WTC11 (cell line): ENCODE measurements around the gene ATP9A. TPM values are rescaled to one million over a fixed set of nuclear protein-coding genes. Genes with fewer than 3 reads are reported as not detected.
A peak's percentile ranks its signal among the peaks of the same experiment; 100 is the strongest.

Source experiments
- ATAC-seq: fragments of 200-7000 bp; cut with Tn5 transposase; 2 replicates; pipeline ENCODE4 v1.10.0; 2021; ENCODE audit warnings: mild to moderate bottlenecking, moderate library complexity
- CTCF ChIA-PET: fragments of 300-600 bp; sonication (Branson Sonifier 250); formaldehyde crosslinking; loops from one replicate; lab custom pipeline; 2021; ENCODE audit warnings: antibody characterized with exemption; lab: Charles Lee
- POLR2A ChIA-PET: fragments of 350-600 bp; sonication (Branson Sonifier 250); formaldehyde crosslinking; loops from one replicate; lab custom pipeline; 2021; ENCODE audit warnings: antibody characterized with exemption; lab: Charles Lee
- DNase-seq: peaks from one replicate; pipeline ENCODE4 v3.0.0; 2021; ENCODE audit warnings: low spot score
- H3K27ac Mint-ChIP-seq: 2 replicates; pipeline ENCODE4 v1.8.0; 2021; ENCODE audit warnings: mixed read lengths
- H3K27me3 Mint-ChIP-seq: 2 replicates; pipeline ENCODE4 v1.8.0; 2021; ENCODE audit warnings: low read depth, mild to moderate bottlenecking, moderate library complexity, mixed read lengths
- H3K36me3 Mint-ChIP-seq: 2 replicates; pipeline ENCODE4 v1.8.0; 2021; ENCODE audit warnings: mixed read lengths
- H3K4me1 Mint-ChIP-seq: 2 replicates; pipeline ENCODE4 v1.8.0; 2022; ENCODE audit warnings: mixed read lengths
- H3K4me3 Mint-ChIP-seq: 2 replicates; pipeline ENCODE4 v1.8.0; 2021; ENCODE audit warnings: mild to moderate bottlenecking, moderate library complexity, mixed read lengths
- H3K9me3 Mint-ChIP-seq: 2 replicates; pipeline ENCODE4 v1.8.0; 2021; ENCODE audit warnings: mixed read lengths
- ATF1 ChIP-seq: sonication (generic); formaldehyde crosslinking; IDR thresholded peaks from 2 replicates; pipeline ENCODE4 v1.8.1; 2023; ENCODE audit warnings: mild to moderate bottlenecking, moderate library complexity, missing genetic modification reagents
- EMX1 ChIP-seq: fragments of 250-450 bp; sonication (Bioruptor Pico); IDR thresholded peaks from 2 replicates; pipeline ENCODE4 v1.8.0; 2021; ENCODE audit warnings: mild to moderate bottlenecking
- GABPB1 ChIP-seq: sonication (generic); formaldehyde crosslinking; IDR thresholded peaks from 2 replicates; pipeline ENCODE4 v1.8.1; 2023; ENCODE audit warnings: mild to moderate bottlenecking, missing genetic modification reagents
- JUN ChIP-seq: sonication (generic); formaldehyde crosslinking; IDR thresholded peaks from 2 replicates; pipeline ENCODE4 v1.8.0; 2023; ENCODE audit warnings: mild to moderate bottlenecking, missing genetic modification reagents
- PRRX2 ChIP-seq: fragments of 250-450 bp; sonication (Bioruptor Pico); IDR thresholded peaks from 2 replicates; pipeline ENCODE4 v1.8.0; 2021; ENCODE audit warnings: mild to moderate bottlenecking
- SMAD4 ChIP-seq: sonication (generic); formaldehyde crosslinking; IDR thresholded peaks from 2 replicates; pipeline ENCODE4 v1.8.0; 2022; ENCODE audit warnings: mild to moderate bottlenecking, missing genetic modification reagents
- SOX15 ChIP-seq: fragments of 250-450 bp; sonication (Bioruptor Pico); IDR thresholded peaks from 2 replicates; pipeline ENCODE4 v1.9.0; 2021; ENCODE audit warnings: mild to moderate bottlenecking
- ZNF121 ChIP-seq: sonication (generic); formaldehyde crosslinking; IDR thresholded peaks from 2 replicates; pipeline ENCODE4 v1.8.0; 2023; ENCODE audit warnings: missing genetic modification reagents
- ZNF263 ChIP-seq: sonication (generic); formaldehyde crosslinking; IDR thresholded peaks from 2 replicates; pipeline ENCODE4 v1.8.1; 2022; ENCODE audit warnings: low read depth, mild to moderate bottlenecking, moderate library complexity, missing genetic modification reagents
- ZNF317 ChIP-seq: sonication (generic); formaldehyde crosslinking; IDR thresholded peaks from 2 replicates; pipeline ENCODE4 v1.8.1; 2023; ENCODE audit warnings: low read depth, mild to moderate bottlenecking, moderate library complexity, missing genetic modification reagents, borderline replicate concordance
- ZNF423 ChIP-seq: fragments of 250-450 bp; sonication (Bioruptor Pico); IDR thresholded peaks from 2 replicates; pipeline ENCODE4 v2.1.2; 2022; ENCODE audit warnings: mild to moderate bottlenecking, moderate library complexity
- total RNA-seq: library from RNA; stranded (reverse); gene quantifications from 3 replicates; pipeline ENCODE4 v1.2.3, GENCODE V29; 2021
- TF ChIP-seq, protein P1 (sequence below): sonication (generic); formaldehyde crosslinking; IDR thresholded peaks from 2 replicates; pipeline ENCODE4 v1.8.1; 2023; ENCODE audit warnings: mild to moderate bottlenecking, missing genetic modification reagents, moderate library complexity
- TF ChIP-seq, protein P2 (sequence below): sonication (generic); formaldehyde crosslinking; IDR thresholded peaks from 2 replicates; pipeline ENCODE4 v1.8.1; 2022; ENCODE audit warnings: missing genetic modification reagents, borderline replicate concordance
- TF ChIP-seq, protein P3 (sequence below): sonication (generic); formaldehyde crosslinking; IDR thresholded peaks from 2 replicates; pipeline ENCODE4 v1.8.0; 2022; ENCODE audit warnings: mild to moderate bottlenecking, missing genetic modification reagents
- TF ChIP-seq, protein P4 (sequence below): fragments of 250-450 bp; sonication (Bioruptor Pico); IDR thresholded peaks from 2 replicates; pipeline ENCODE4 v1.9.0; 2021; ENCODE audit warnings: mild to moderate bottlenecking
- TF ChIP-seq, protein P5 (sequence below): fragments of 250-450 bp; sonication (Bioruptor Pico); IDR thresholded peaks from 2 replicates; pipeline ENCODE4 v1.8.0; 2021; ENCODE audit warnings: mild to moderate bottlenecking
- TF ChIP-seq, protein P6 (sequence below): sonication (generic); formaldehyde crosslinking; IDR thresholded peaks from 2 replicates; pipeline ENCODE4 v1.8.1; 2023; ENCODE audit warnings: mild to moderate bottlenecking, missing genetic modification reagents
- TF ChIP-seq, protein P7 (sequence below): fragments of 200-600 bp; IDR thresholded peaks from 2 replicates; pipeline ENCODE4 v1.8.0; 2022; ENCODE audit warnings: antibody characterized with exemption

The ATP9A gene
- total RNA-seq, 1 experiment from 2014 or later: 5.0 TPM

DNA sequence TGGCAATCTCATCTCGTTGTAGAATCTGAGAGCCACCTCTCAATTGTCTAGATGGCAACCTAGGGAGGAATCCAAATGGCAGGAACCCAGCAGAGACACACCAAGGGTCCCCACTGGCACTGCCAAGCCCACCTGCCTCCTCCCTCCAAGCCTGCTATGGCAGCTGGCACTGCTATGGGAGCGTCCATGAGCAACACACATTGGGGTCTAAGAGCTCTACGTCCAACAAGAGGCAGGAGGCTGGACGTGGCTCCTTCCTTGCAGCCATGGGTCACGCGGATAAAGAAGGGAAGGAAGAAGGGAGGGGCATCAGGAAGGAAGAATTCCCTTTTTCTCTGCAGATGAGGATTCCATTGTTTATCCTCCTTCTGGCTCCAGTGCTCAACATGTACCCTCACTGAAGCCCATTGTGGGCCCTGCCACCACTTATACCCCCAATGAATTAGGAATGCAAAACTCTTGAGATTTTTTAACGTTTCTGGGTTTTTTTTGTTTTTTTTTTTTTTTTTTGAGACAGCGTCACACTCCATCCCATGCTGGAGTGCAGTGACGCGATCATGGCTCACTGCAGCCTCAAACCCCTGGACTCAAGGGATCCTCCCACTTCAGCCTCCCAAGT lies 17.3 kb downstream of the ATP9A start:
- no peak for ATAC-seq
- H3K27ac Mint-ChIP-seq: peak overlapping the region; percentile 49

DNA sequence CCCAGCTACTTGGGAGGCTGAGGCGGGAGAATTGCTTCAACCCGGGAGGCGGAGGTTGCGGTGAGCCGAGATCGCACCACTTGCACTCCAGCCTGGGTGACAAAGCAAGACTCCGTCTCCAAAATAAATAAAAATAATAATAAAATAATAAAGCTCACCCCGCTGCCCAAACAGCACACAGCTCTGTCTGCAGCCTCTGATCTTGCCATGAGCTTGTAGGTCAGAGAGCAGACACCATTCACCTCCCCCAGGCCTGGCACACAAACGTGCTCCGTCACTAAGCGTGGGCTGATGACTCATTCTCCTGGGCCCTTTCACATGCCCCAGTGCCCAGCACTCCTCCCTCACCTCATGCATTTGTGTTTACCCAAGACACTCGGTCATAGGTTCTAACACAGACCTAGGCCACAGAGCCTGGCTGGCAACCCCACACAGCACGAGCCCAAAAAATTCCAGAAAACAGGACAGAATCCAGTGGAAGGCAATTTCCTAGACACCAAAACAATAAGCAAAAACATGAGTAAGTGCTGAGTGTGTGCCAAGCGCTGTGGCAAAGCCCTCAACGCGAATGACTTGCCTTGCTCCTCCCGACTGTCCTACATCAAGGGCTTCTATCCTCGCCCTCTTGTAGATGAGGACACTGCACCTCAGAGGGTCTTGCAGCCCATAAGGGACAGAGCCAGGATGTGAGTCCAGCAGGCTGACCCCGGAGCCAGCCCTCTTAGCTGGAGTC lies 18.0 kb downstream of the ATP9A start:
- Mint-ChIP-seq H3K4me3 (no peak overlapping the region), H3K36me3 (no peaks in the 10 kb centered on the region), H3K4me1 (0 out of 2 replicates have a peak, but pooled peaks cover 3% of the 10 kb centered on the region), H3K27ac (peak overlapping the region; percentile 46), H3K9me3 (peaks cover 5% of the 10 kb centered on the region), H3K27me3 (no peaks in the 10 kb centered on the region)
- TF ChIP-seq GABPB1 (CRISPR knock-in tag): peak; percentile 63; the same call in 1 of the 2 replicates
- TF ChIP-seq, protein P1, sequence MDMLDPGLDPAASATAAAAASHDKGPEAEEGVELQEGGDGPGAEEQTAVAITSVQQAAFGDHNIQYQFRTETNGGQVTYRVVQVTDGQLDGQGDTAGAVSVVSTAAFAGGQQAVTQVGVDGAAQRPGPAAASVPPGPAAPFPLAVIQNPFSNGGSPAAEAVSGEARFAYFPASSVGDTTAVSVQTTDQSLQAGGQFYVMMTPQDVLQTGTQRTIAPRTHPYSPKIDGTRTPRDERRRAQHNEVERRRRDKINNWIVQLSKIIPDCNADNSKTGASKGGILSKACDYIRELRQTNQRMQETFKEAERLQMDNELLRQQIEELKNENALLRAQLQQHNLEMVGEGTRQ (CRISPR knock-in tag): no peak
- no peak for DNase-seq
- CTCF ChIA-PET: interaction anchor here (0.8 to 1.1 kb wide), 2 partner anchors 18 to 49 kb away, joined by 3 read pairs; partner anchors contain the start of gene ATP9A
- no peak for ATAC-seq
- POLR2A ChIA-PET: interaction anchor here (0.5 kb wide), 1 partner anchor 24 kb away, joined by 3 read pairs; no protein-coding TSS in a partner anchor

More for the DNA sequence above, 17.3 kb downstream of the ATP9A start:
- CTCF ChIA-PET: interaction anchor here (0.6 to 0.8 kb wide), 2 partner anchors 17 to 39 kb away, joined by 3 read pairs; partner anchors contain the start of gene ATP9A
- DNase-seq: no peak
- POLR2A ChIA-PET: interaction anchor here (0.5 to 0.6 kb wide), 2 partner anchors 23 to 67 kb away, joined by 3 to 4 read pairs; no protein-coding TSS in a partner anchor
- Mint-ChIP-seq H3K9me3 (peaks cover under 1% of the 10 kb centered on the region), H3K36me3 (no peaks in the 10 kb centered on the region), H3K4me1 (0 out of 2 replicates have a peak, but pooled peaks cover 3% of the 10 kb centered on the region), H3K4me3 (no peak overlapping the region), H3K27me3 (no peaks in the 10 kb centered on the region)
- TF ChIP-seq PRRX2 (no peak), JUN (no peak), EMX1 (CRISPR knock-in tag) (no peak), ZNF263 (CRISPR knock-in tag) (no peak), ZNF423 (CRISPR knock-in tag) (no peak), ZNF121 (no peak), ATF1 (CRISPR knock-in tag) (no peak)
- TF ChIP-seq, protein P2, sequence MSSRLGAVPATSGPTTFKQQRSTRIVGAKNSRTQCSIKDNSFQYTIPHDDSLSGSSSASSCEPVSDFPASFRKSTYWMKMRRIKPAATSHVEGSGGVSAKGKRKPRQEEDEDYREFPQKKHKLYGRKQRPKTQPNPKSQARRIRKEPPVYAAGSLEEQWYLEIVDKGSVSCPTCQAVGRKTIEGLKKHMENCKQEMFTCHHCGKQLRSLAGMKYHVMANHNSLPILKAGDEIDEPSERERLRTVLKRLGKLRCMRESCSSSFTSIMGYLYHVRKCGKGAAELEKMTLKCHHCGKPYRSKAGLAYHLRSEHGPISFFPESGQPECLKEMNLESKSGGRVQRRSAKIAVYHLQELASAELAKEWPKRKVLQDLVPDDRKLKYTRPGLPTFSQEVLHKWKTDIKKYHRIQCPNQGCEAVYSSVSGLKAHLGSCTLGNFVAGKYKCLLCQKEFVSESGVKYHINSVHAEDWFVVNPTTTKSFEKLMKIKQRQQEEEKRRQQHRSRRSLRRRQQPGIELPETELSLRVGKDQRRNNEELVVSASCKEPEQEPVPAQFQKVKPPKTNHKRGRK (CRISPR knock-in tag): no peak
- TF ChIP-seq, protein P3, sequence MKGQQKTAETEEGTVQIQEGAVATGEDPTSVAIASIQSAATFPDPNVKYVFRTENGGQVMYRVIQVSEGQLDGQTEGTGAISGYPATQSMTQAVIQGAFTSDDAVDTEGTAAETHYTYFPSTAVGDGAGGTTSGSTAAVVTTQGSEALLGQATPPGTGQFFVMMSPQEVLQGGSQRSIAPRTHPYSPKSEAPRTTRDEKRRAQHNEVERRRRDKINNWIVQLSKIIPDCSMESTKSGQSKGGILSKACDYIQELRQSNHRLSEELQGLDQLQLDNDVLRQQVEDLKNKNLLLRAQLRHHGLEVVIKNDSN: no peak
- TF ChIP-seq, protein P4, sequence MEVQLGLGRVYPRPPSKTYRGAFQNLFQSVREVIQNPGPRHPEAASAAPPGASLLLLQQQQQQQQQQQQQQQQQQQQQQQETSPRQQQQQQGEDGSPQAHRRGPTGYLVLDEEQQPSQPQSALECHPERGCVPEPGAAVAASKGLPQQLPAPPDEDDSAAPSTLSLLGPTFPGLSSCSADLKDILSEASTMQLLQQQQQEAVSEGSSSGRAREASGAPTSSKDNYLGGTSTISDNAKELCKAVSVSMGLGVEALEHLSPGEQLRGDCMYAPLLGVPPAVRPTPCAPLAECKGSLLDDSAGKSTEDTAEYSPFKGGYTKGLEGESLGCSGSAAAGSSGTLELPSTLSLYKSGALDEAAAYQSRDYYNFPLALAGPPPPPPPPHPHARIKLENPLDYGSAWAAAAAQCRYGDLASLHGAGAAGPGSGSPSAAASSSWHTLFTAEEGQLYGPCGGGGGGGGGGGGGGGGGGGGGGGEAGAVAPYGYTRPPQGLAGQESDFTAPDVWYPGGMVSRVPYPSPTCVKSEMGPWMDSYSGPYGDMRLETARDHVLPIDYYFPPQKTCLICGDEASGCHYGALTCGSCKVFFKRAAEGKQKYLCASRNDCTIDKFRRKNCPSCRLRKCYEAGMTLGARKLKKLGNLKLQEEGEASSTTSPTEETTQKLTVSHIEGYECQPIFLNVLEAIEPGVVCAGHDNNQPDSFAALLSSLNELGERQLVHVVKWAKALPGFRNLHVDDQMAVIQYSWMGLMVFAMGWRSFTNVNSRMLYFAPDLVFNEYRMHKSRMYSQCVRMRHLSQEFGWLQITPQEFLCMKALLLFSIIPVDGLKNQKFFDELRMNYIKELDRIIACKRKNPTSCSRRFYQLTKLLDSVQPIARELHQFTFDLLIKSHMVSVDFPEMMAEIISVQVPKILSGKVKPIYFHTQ (CRISPR knock-in tag): no peak
- TF ChIP-seq, protein P5, sequence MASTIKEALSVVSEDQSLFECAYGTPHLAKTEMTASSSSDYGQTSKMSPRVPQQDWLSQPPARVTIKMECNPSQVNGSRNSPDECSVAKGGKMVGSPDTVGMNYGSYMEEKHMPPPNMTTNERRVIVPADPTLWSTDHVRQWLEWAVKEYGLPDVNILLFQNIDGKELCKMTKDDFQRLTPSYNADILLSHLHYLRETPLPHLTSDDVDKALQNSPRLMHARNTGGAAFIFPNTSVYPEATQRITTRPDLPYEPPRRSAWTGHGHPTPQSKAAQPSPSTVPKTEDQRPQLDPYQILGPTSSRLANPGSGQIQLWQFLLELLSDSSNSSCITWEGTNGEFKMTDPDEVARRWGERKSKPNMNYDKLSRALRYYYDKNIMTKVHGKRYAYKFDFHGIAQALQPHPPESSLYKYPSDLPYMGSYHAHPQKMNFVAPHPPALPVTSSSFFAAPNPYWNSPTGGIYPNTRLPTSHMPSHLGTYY: no peak

DNA sequence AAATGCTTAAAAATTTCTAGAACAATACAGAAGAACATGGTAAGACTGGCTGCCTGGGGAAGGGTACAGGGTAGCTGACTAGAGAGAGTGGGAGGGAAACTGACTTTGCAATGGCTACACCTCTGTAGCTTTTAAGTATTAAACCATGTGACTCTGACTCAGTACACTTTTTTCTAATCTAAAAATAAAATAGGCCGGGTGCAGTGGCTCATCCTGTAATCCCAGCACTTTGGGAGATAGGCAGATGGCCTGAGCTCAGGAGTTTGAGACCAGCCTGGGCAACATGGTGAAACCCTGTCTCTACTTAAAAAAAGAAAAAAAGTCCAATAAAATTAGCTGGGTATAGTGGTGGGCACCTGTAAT lies 18.5 kb downstream of the ATP9A start:
- 0 out of 2 replicates have a peak, but pooled peaks cover 3% of the 10 kb centered on the region for H3K4me1 Mint-ChIP-seq
- no peak overlapping the region for H3K27ac Mint-ChIP-seq
- ATAC-seq (no peak), DNase-seq (no peak)
- ChIA-PET POLR2A (no interaction called here), CTCF (interaction anchor here (1.1 kb wide), 1 partner anchor 49 kb away, joined by 3 read pairs; no protein-coding TSS in a partner anchor)
- no peaks in the 10 kb centered on the region for H3K36me3 Mint-ChIP-seq
- H3K4me3 Mint-ChIP-seq: no peak overlapping the region
- H3K27me3 Mint-ChIP-seq: no peaks in the 10 kb centered on the region
- peaks cover 5% of the 10 kb centered on the region for H3K9me3 Mint-ChIP-seq
- TF ChIP-seq, protein P6, sequence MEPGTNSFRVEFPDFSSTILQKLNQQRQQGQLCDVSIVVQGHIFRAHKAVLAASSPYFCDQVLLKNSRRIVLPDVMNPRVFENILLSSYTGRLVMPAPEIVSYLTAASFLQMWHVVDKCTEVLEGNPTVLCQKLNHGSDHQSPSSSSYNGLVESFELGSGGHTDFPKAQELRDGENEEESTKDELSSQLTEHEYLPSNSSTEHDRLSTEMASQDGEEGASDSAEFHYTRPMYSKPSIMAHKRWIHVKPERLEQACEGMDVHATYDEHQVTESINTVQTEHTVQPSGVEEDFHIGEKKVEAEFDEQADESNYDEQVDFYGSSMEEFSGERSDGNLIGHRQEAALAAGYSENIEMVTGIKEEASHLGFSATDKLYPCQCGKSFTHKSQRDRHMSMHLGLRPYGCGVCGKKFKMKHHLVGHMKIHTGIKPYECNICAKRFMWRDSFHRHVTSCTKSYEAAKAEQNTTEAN (CRISPR knock-in tag): no peak
- TF ChIP-seq, protein P2 (CRISPR knock-in tag): no peak
- TF ChIP-seq, protein P7, sequence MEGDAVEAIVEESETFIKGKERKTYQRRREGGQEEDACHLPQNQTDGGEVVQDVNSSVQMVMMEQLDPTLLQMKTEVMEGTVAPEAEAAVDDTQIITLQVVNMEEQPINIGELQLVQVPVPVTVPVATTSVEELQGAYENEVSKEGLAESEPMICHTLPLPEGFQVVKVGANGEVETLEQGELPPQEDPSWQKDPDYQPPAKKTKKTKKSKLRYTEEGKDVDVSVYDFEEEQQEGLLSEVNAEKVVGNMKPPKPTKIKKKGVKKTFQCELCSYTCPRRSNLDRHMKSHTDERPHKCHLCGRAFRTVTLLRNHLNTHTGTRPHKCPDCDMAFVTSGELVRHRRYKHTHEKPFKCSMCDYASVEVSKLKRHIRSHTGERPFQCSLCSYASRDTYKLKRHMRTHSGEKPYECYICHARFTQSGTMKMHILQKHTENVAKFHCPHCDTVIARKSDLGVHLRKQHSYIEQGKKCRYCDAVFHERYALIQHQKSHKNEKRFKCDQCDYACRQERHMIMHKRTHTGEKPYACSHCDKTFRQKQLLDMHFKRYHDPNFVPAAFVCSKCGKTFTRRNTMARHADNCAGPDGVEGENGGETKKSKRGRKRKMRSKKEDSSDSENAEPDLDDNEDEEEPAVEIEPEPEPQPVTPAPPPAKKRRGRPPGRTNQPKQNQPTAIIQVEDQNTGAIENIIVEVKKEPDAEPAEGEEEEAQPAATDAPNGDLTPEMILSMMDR: no peak
- no peak for TF ChIP-seq ZNF317 (CRISPR knock-in tag)
- no peak for TF ChIP-seq SMAD4 (CRISPR knock-in tag)
- no peak for TF ChIP-seq SOX15 (CRISPR knock-in tag)
